NCI-H510A (cell line): ENCODE measurements around the gene KRIT1.
"Not testable (repeated sequence)": the region's sequence is repeated elsewhere in the genome, so short reads cannot be mapped to it uniquely, and the experiment has no call there.

Source experiments
- DNase-seq: peaks from one replicate; lab custom pipeline; 2025; lab: John Stamatoyannopoulos, UW

The KRIT1 gene

GRCh38 chr7:92246360-92247101 is 817 bp upstream of the KRIT1 start:
- no peak for DNase-seq

GRCh38 chr7:92244808-92245486 is 767 bp downstream of the KRIT1 start:
- no peak for DNase-seq

GRCh38 chr7:92242972-92243371 is 2.7 kb downstream of the KRIT1 start:
- no peak for DNase-seq

GRCh38 chr7:92230547-92230946 is 15.2 kb downstream of the KRIT1 start:
- no peak for DNase-seq

GRCh38 chr7:92228742-92229141 is 17.0 kb downstream of the KRIT1 start:
- DNase-seq: no peak

GRCh38 chr7:92228100-92228499 is 17.6 kb downstream of the KRIT1 start:
- DNase-seq: no peak

GRCh38 chr7:92226981-92227380 is 18.7 kb downstream of the KRIT1 start:
- no peak for DNase-seq

- DNase-seq: no peak
These were observed 23.9 kb downstream of the KRIT1 start for GRCh38 chr7:92221766-92222165.

GRCh38 chr7:92206672-92207071 is 39.0 kb downstream of the KRIT1 start:
- DNase-seq: no peak

- no peak for DNase-seq
These were observed 39.7 kb downstream of the KRIT1 start for GRCh38 chr7:92205987-92206386.

GRCh38 chr7:92200791-92201190 is 44.9 kb downstream of the KRIT1 start:
- no peak for DNase-seq

- DNase-seq: no peak
These were observed 53.4 kb downstream of the KRIT1 start for GRCh38 chr7:92192326-92192725.

GRCh38 chr7:92189246-92189645 is 56.5 kb downstream of the KRIT1 start:
- DNase-seq: not testable (repeated sequence)

GRCh38 chr7:92184294-92184693 is 61.4 kb downstream of the KRIT1 start:
- not testable (repeated sequence) for DNase-seq

GRCh38 chr7:92178928-92179924 is 66.5 kb downstream of the KRIT1 start, which contains the start of gene LRRD1:
LRRD1 (minus strand) TSS chr7:92179142; CDS start chr7:92165202, 13,940 bp downstream.
- DNase-seq: no peak

- DNase-seq: no peak
These were observed 68.4 kb downstream of the KRIT1 start for GRCh38 chr7:92177362-92177761.

GRCh38 chr7:92169529-92169928 is 76.2 kb downstream of the KRIT1 start:
- not testable (repeated sequence) for DNase-seq

- DNase-seq: no peak
These were observed 84.4 kb downstream of the KRIT1 start for GRCh38 chr7:92161271-92161670.

- no peak for DNase-seq
These were observed 86.8 kb downstream of the KRIT1 start for GRCh38 chr7:92158660-92159575.

GRCh38 chr7:92156990-92157389 is 88.7 kb downstream of the KRIT1 start:
- DNase-seq: no peak

GRCh38 chr7:92155108-92155739 is 90.5 kb downstream of the KRIT1 start:
- DNase-seq: no peak
